ENCODE results near the gene PLEKHO2. TPM values are rescaled to one million over a fixed set of nuclear protein-coding genes. Genes with fewer than 3 reads are reported as not detected.

Gene PLEKHO2
- total RNA-seq, 1 experiment from 2014 or later = 35.4 TPM

GRCh38 chr15:64901141-64901540 is 59.4 kb downstream of the PLEKHO2 start:
- no peak for DNase-seq (ENCODE audit: low read depth, low spot score)
- in situ Hi-C loops (cut with HindIII; ENCODE audit: low pct_unique_long_range_greater_than_20kb, low sequenced_read_pairs) = no loop called here

GRCh38 chr15:64901914-64902313 is 60.2 kb downstream of the PLEKHO2 start:
- in situ Hi-C loops (cut with HindIII; ENCODE audit: low pct_unique_long_range_greater_than_20kb, low sequenced_read_pairs) = no loop called here

GRCh38 chr15:64902863-64903262 is 61.1 kb downstream of the PLEKHO2 start:
- DNase-seq (ENCODE audit: low read depth, low spot score) = no peak
- in situ Hi-C loops (cut with HindIII; ENCODE audit: low pct_unique_long_range_greater_than_20kb, low sequenced_read_pairs) = no loop called here

More at GRCh38 chr15:64901914-64902313, 60.2 kb downstream of the PLEKHO2 start:
- no peak for DNase-seq (ENCODE audit: low read depth, low spot score)

GRCh38 chr15:64903326-64903950 is 61.7 kb downstream of the PLEKHO2 start:
- DNase-seq (ENCODE audit: low read depth, low spot score) = no peak
- in situ Hi-C loops (cut with HindIII; ENCODE audit: low pct_unique_long_range_greater_than_20kb, low sequenced_read_pairs) = no loop called here

GRCh38 chr15:64904189-64904588 is 62.5 kb downstream of the PLEKHO2 start:
- no peak for DNase-seq (ENCODE audit: low read depth, low spot score)
- in situ Hi-C loops (cut with HindIII; ENCODE audit: low pct_unique_long_range_greater_than_20kb, low sequenced_read_pairs) = no loop called here

GRCh38 chr15:64905119-64905831 is 63.6 kb downstream of the PLEKHO2 start:
- in situ Hi-C loops (cut with HindIII; ENCODE audit: low pct_unique_long_range_greater_than_20kb, low sequenced_read_pairs) = no loop called here
- DNase-seq (ENCODE audit: low read depth, low spot score) = peak; percentile 62

- in situ Hi-C loops (cut with HindIII; ENCODE audit: low pct_unique_long_range_greater_than_20kb, low sequenced_read_pairs) = no loop called here
- no peak for DNase-seq (ENCODE audit: low read depth, low spot score)
Observed at GRCh38 chr15:64905941-64906340, 64.2 kb downstream of the PLEKHO2 start.

GRCh38 chr15:64906402-64906801 is 64.7 kb downstream of the PLEKHO2 start:
- no peak for DNase-seq (ENCODE audit: low read depth, low spot score)
- in situ Hi-C loops (cut with HindIII; ENCODE audit: low pct_unique_long_range_greater_than_20kb, low sequenced_read_pairs) = no loop called here

GRCh38 chr15:64907991-64908390 is 66.3 kb downstream of the PLEKHO2 start:
- DNase-seq (ENCODE audit: low read depth, low spot score) = no peak
- in situ Hi-C loops (cut with HindIII; ENCODE audit: low pct_unique_long_range_greater_than_20kb, low sequenced_read_pairs) = no loop called here

- DNase-seq (ENCODE audit: low read depth, low spot score) = no peak
- in situ Hi-C loops (cut with HindIII; ENCODE audit: low pct_unique_long_range_greater_than_20kb, low sequenced_read_pairs) = no loop called here
Observed at GRCh38 chr15:64909546-64909945, 67.8 kb downstream of the PLEKHO2 start.

- in situ Hi-C loops (cut with HindIII; ENCODE audit: low pct_unique_long_range_greater_than_20kb, low sequenced_read_pairs) = no loop called here
Observed at GRCh38 chr15:64911311-64912186, 69.8 kb downstream of the PLEKHO2 start, which contains the start of gene ANKDD1A. Gene ANKDD1A (plus strand): TSS chr15:64911902. CDS start chr15:64911931, 29 bp downstream.

GRCh38 chr15:64912379-64913325 is 70.9 kb downstream of the PLEKHO2 start:
- DNase-seq (ENCODE audit: low read depth, low spot score) = no peak
- in situ Hi-C loops (cut with HindIII; ENCODE audit: low pct_unique_long_range_greater_than_20kb, low sequenced_read_pairs) = no loop called here

More at GRCh38 chr15:64911311-64912186, 69.8 kb downstream of the PLEKHO2 start, which contains the start of gene ANKDD1A:
- DNase-seq (ENCODE audit: low read depth, low spot score) = peak; percentile 42

- DNase-seq (ENCODE audit: low read depth, low spot score) = no peak
- in situ Hi-C loops (cut with HindIII; ENCODE audit: low pct_unique_long_range_greater_than_20kb, low sequenced_read_pairs) = no loop called here
Observed at GRCh38 chr15:64915518-64916227, 74.0 kb downstream of the PLEKHO2 start.

GRCh38 chr15:64916365-64916764 is 74.7 kb downstream of the PLEKHO2 start:
- no peak for DNase-seq (ENCODE audit: low read depth, low spot score)
- in situ Hi-C loops (cut with HindIII; ENCODE audit: low pct_unique_long_range_greater_than_20kb, low sequenced_read_pairs) = no loop called here

- in situ Hi-C loops (cut with HindIII; ENCODE audit: low pct_unique_long_range_greater_than_20kb, low sequenced_read_pairs) = no loop called here
- DNase-seq (ENCODE audit: low read depth, low spot score) = no peak
Observed at GRCh38 chr15:64917211-64917610, 75.5 kb downstream of the PLEKHO2 start.
